G401 (cell line): ENCODE data around the gene HTR3C. TPM values are rescaled to one million over a fixed set of nuclear protein-coding genes. Genes with fewer than 3 reads are reported as not detected.

Source experiments
- DNase-seq: peaks from one replicate; pipeline ENCODE4 v3.0.0-alpha.2; 2015; ENCODE audit warnings: low spot score
- in situ Hi-C: cut with HindIII; loops from 2 replicates; pipeline ENCODE4 v1.10.0; 2016; ENCODE audit warnings: low sequenced_read_pairs, mixed read lengths
- total RNA-seq: library from RNA; depleted of rRNA; stranded (reverse); fragments of >200 nt; shearing (Covaris generic); gene quantifications from 2 replicates; pipeline ENCODE4 v1.2.3, GENCODE V29; 2014; rRNA removed

HTR3C gene
- total RNA-seq, 1 experiment from 2014 or later, result not detected

DNA sequence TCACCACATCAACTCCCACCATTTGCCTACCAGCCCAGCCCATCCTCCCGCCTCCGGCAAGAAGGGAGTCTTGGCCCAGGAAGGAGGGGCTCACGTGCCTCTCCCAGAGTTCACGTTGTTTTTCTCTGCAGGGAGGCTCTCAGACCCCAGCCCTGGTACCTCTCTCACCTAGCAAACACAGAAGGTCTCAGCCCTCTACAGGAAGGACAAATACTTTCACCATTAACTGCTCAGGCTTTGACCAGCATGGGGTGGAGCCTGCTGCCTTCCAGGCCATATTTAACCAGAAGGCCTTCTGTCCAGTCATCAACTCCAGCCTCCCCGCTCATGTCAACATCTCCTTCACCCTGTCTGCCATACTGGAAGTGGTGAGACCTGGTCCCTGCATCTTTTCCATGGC is 25.0 kb downstream of the HTR3C start:
- no peak for DNase-seq
- in situ Hi-C loops, result no loop called here

GRCh38 chr3:184078851-184079250 is 26.0 kb downstream of the HTR3C start:
- in situ Hi-C loops, result no loop called here
- no peak for DNase-seq

GRCh38 chr3:184081116-184081830 is 28.4 kb downstream of the HTR3C start:
- in situ Hi-C loops, result no loop called here
- no peak for DNase-seq

DNA sequence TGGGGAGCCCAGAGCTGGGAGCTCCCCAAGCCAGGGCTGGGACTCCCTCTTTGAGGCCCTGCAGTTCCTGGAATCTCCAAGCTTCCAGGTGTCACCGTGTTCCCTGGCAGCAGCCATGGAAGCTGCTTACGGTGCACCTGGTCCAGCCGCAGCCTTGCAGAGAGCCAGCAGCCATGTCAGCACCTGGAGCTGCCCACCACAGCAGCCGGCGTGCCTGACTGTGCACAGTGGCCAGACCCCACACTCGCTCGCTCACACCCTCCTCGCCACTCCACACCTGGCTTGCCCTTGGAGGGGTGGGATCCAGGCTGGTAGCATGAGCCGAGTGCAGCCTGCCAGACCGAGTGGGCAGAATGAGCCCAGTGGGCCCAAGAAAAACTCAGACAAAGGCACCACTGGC is 29.2 kb downstream of the HTR3C start:
- no peak for DNase-seq
- in situ Hi-C loops, result no loop called here

- no peak for DNase-seq
- in situ Hi-C loops, result no loop called here
Observed at GRCh38 chr3:184082465-184082864, 29.6 kb downstream of the HTR3C start.

DNA sequence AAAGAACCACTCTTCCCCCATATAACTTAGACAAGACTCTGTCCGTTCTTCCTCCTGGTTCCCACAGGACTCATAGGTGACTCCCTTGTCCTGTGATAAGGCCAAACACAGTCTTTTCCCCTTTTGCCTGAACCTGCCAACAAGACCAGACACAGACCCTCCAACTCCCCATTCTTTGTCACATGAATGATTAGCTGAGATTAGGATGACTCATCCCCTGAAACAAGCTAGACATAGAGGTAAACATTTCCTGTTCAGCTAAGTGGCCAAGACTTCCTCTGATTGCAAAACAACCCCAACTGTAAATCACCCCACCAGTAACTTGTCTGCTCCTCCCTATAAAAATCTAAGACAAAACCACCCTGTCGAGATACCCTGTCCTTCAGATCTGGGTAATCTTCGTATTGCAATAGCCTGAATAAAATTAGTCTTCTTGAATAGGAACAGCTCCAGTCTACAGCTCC is 32.6 kb downstream of the HTR3C start:
- in situ Hi-C loops, result no loop called here
- DNase-seq, result no peak

DNA sequence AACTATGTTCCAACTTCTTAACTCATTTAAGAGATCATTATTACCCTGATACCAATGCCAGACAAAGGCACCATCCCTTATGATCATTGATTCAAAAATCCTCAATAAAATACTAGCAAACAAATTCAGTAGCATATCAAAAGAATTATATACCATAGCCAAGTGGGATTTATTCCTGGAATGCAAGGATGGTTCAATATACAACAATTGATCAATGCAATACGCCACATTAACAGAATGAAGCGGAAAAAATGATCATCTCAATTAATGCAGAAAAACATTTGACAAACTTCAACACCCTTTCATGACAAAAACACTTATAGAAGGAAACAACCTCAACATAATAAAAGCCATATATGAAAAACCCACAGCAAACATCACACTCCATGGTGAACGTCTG is 39.4 kb downstream of the HTR3C start:
- DNase-seq, result no peak
- in situ Hi-C loops, result no loop called here

DNA sequence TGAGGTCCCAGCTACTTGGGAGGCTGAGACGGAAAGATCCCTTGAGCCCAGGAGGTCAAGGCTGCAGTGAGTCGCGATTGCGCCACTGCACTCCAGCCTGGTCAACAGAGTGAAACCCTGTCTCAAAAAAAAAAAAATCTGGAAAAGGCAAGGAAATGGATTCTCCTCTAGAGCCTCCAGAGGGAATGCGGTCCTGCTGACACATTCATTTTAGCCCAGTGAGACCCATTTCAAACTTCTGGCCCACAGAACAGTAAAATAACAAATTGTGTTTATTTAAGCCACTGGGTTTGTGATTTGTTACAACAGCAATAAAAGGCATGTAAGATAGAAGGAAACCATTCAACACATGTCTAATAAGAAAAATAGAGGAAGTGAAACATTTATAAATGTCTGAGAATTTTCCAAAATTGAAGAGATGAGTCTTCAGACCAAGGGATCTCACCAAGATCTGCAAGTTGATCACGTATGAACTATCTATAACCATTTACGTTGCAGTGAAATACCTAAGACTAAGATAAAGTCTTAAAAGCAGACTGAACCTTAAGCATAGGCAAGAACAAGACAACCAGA is 44.0 kb downstream of the HTR3C start, which contains the start of gene HTR3E:
TSS of gene HTR3E (plus strand) at position 254 of the 573 bp plus-strand sequence. CDS start 466 bp downstream, outside the sequence.
- in situ Hi-C loops, result no loop called here
- no peak for DNase-seq

GRCh38 chr3:184097556-184097955 is 44.7 kb downstream of the HTR3C start:
- in situ Hi-C loops, result no loop called here
- no peak for DNase-seq

DNA sequence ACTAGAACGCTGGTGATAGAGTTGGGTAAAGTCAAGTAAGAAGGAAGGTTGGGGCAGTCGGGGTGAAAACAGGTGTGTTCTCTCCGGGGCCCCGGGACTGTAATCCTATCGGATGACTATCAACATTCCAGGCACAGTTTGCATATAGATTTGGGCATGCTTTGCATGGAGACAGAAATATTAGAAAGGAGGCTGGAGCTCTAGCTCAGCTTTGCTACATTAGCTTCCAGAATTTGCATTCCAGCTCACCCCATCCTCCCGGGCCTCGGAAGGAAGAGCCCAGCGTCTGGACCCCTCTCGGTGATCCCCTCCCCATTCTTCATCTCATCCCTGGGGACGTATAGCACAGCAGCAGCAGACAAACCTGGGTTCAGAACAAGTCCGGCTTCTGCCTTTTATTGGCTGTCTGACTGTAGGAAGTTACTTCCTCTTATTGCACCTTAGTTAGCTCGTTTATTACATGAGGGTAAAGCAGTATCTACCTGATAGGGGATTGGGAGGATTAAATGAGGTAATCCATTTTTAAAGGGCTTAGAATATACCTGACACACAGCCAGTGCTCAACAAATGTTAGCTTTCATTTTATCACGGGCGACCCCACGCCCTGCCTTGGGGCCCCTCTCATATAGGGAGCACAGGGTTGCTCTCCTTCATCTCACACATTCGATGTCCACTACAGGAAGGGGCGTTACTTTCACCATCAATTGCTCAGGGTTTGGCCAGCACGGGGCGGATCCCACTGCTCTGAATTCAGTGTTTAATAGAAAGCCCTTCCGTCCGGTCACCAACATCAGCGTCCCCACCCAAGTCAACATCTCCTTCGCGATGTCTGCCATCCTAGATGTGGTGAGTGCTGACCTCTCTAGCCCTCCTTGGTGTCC is 47.2 kb downstream of the HTR3C start:
- no peak for DNase-seq
- in situ Hi-C loops, result no loop called here

Other genes starting within 250 kb of the HTR3C start
- gene MAP6D1, start 227.5 kb upstream of the HTR3C start, total RNA-seq, result 2.4 and 3.2 TPM in 2 replicates
- gene PARL, start 168.2 kb upstream of the HTR3C start, total RNA-seq, result 79.2 and 86.5 TPM in 2 replicates
- gene ABCC5, start 35.2 kb upstream of the HTR3C start, total RNA-seq, result 7.4 and 8.6 TPM in 2 replicates
- gene HTR3D, start 21.3 kb upstream of the HTR3C start, total RNA-seq, result not detected in 2 replicates
- not detected in 2 replicates for gene HTR3E, start 44.0 kb downstream of the HTR3C start, total RNA-seq
- 64.3 and 64.9 TPM in 2 replicates for gene EIF2B5, start 82.3 kb downstream of the HTR3C start, total RNA-seq
- 41.6 and 47.0 TPM in 2 replicates for gene DVL3, start 102.3 kb downstream of the HTR3C start, total RNA-seq
- gene AP2M1, start 121.8 kb downstream of the HTR3C start, total RNA-seq, result 330 and 352 TPM in 2 replicates
- 47.0 and 63.5 TPM in 2 replicates for gene ABCF3, start 133.2 kb downstream of the HTR3C start, total RNA-seq
- 0.20 and 0.43 TPM in 2 replicates for gene VWA5B2, start 176.5 kb downstream of the HTR3C start, total RNA-seq
- 24.8 and 32.4 TPM in 2 replicates for gene ALG3, start 195.9 kb downstream of the HTR3C start, total RNA-seq
- 18.8 and 23.3 TPM in 2 replicates for gene EEF1AKMT4, start 196.6 kb downstream of the HTR3C start, total RNA-seq
- 0.25 and 0.37 TPM in 2 replicates for gene CAMK2N2, start 208.5 kb downstream of the HTR3C start, total RNA-seq
- not detected in 2 replicates for gene ECE2, start 223.0 kb downstream of the HTR3C start, total RNA-seq
- 629 and 907 TPM in 2 replicates for gene PSMD2, start 246.2 kb downstream of the HTR3C start, total RNA-seq